NCI-H69 (cell line): ENCODE results near the gene STAB2.

Source experiments
- DNase-seq: peaks from one replicate; lab custom pipeline; 2025; lab: John Stamatoyannopoulos, UW

STAB2 gene

GRCh38 chr12:103586791-103587370 lies at the start of gene STAB2:
STAB2 (plus strand) TSS chr12:103587273; CDS start chr12:103587477, 204 bp downstream.
- no peak for DNase-seq

GRCh38 chr12:103538397-103538796 lies 48.7 kb upstream of the STAB2 start:
- no peak for DNase-seq

- DNase-seq = no peak
These were observed 46.8 kb upstream of the STAB2 start for GRCh38 chr12:103540319-103540718.

GRCh38 chr12:103542078-103542477 lies 45.0 kb upstream of the STAB2 start:
- DNase-seq = no peak

- DNase-seq = peak; percentile 93
These were observed 40.1 kb upstream of the STAB2 start for GRCh38 chr12:103546959-103547358.

GRCh38 chr12:103547376-103547775 lies 39.7 kb upstream of the STAB2 start:
- peak; percentile 89 for DNase-seq

GRCh38 chr12:103547929-103548328 lies 39.1 kb upstream of the STAB2 start:
- peak; percentile 87 for DNase-seq

- DNase-seq = peak; percentile 86
These were observed 38.2 kb upstream of the STAB2 start for GRCh38 chr12:103548622-103549601.

GRCh38 chr12:103556890-103557627 lies 30.0 kb upstream of the STAB2 start:
- DNase-seq = no peak

GRCh38 chr12:103557628-103558010 lies 29.5 kb upstream of the STAB2 start:
- no peak for DNase-seq

- DNase-seq = no peak
These were observed 28.2 kb upstream of the STAB2 start for GRCh38 chr12:103558879-103559278.

- no peak for DNase-seq
These were observed 26.4 kb upstream of the STAB2 start for GRCh38 chr12:103560604-103561101.

GRCh38 chr12:103561174-103561573 lies 25.9 kb upstream of the STAB2 start:
- no peak for DNase-seq

GRCh38 chr12:103566398-103566797 lies 20.7 kb upstream of the STAB2 start:
- no peak for DNase-seq

- DNase-seq = no peak
These were observed 17.8 kb upstream of the STAB2 start for GRCh38 chr12:103569278-103569677.

GRCh38 chr12:103571286-103571685 lies 15.8 kb upstream of the STAB2 start:
- peak; percentile 80 for DNase-seq

- no peak for DNase-seq
These were observed 14.6 kb upstream of the STAB2 start for GRCh38 chr12:103572312-103573045.

GRCh38 chr12:103573185-103573584 lies 13.9 kb upstream of the STAB2 start:
- no peak for DNase-seq

- DNase-seq = no peak
These were observed 8.1 kb upstream of the STAB2 start for GRCh38 chr12:103578926-103579325.

- DNase-seq = no peak
These were observed 7.0 kb upstream of the STAB2 start for GRCh38 chr12:103580026-103580425.

GRCh38 chr12:103583008-103583407 lies 4.1 kb upstream of the STAB2 start:
- DNase-seq = peak; percentile 7

GRCh38 chr12:103586132-103586531 lies 941 bp upstream of the STAB2 start:
- DNase-seq = peak; percentile 5
